Measurements from ENCODE around the gene TAS2R13.

TAS2R13 gene

GRCh38 chr12:10909462-10909861 is at the start of gene TAS2R13:
Gene TAS2R13, minus strand, starts transcription at chr12:10909562. Its CDS starts 264 bp downstream, at chr12:10909298.
- no peak for DNase-seq

GRCh38 chr12:10957741-10958140 is 48.4 kb upstream of the TAS2R13 start:
- no peak for DNase-seq

DNA sequence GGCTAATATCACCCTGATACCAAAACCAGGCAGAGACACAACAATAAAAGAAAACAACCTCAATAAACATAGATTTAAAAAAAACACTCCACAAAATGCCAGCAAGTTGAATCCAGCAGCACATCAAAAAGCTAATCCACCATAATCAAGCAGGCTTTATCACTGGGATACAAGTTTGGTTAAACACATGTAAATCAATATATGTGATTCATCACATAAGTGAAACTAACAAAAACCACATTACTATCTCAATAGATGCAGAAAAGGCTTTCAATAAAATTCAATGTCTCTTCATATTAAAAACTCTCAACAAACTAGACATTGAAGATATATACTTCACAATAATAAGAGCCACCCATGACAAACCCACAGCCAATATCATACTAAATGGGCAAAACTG is 46.7 kb upstream of the TAS2R13 start:
- DNase-seq, result no peak

GRCh38 chr12:10952645-10953044 is 43.3 kb upstream of the TAS2R13 start:
- DNase-seq, result no peak

- DNase-seq, result no peak
Measured at GRCh38 chr12:10943167-10943566, 33.8 kb upstream of the TAS2R13 start.

- no peak for DNase-seq
Measured at GRCh38 chr12:10941916-10942607, 32.7 kb upstream of the TAS2R13 start.

DNA sequence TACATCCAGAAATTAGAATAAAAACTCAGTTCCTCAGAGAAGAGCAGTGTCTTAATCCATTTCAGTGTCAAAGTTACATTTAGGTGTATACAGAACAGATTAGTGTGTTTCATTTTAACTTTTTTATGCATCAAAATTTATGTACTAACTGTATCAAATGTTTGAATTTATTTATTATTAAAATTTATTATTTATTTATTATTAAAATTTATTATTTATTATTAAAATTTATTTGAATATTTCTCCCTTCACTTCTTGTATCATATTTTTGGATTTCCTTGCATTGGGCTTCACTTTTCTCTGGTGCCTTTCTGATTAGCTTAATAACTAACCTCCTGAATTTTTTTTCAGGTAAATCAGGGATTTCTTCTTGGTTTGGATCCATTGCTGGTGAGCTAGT is 32.0 kb upstream of the TAS2R13 start:
- no peak for DNase-seq

GRCh38 chr12:10940389-10940788 is 31.0 kb upstream of the TAS2R13 start:
- no peak for DNase-seq

- DNase-seq, result no peak
Measured at GRCh38 chr12:10939163-10939562, 29.8 kb upstream of the TAS2R13 start, which contains the start of gene TAS2R14. Gene TAS2R14, minus strand, starts transcription at chr12:10939263. Its CDS starts 56 bp downstream, at chr12:10939207.

DNA sequence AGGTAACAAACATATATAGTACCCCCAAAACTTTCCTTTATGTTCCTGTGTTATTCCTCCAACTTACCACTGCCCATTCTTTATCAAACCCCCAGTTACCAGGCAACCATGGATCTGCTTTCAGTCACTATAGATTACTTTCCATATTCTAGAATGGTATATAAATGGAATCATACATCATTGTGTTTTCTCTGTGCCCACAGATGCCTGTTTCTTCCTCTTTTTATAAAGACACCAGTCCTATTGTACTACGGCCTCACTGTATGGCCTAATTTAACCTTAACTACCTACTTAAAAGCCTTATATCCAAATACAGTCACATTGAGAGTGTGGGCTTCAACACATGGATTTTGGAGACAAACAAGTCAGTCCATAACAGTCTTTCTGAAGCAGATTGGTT is 27.1 kb upstream of the TAS2R13 start:
- DNase-seq, result no peak

DNA sequence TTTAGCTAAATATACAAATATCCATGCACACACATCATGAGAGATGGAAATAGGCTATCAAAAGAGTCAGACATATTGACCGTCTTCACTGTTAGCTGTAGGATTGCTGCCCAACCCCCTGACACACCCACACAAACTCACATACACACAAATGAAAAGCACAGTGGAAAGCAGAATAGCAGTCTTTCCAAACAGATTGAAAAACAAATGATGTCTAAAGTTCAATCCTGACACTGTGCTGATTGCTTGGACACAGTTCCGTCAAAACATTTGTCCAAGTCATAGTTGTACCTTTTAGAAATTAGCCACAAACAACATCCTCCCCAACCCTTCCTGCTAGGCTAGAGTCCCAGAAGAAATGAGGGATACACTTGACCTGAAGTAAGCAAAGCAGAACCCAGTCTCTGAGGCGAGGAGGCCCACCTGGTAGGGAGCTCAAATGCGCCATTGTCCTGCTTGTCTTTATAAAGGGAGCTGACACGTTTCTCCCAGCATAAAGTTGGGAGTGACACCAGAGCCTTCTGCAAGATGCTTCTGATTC is 19.5 kb upstream of the TAS2R13 start, which contains the start of gene PRH2:
Gene PRH2 (plus strand): TSS at position 491 of the 541 bp plus-strand sequence. CDS start 38 bp downstream, at position 529.
- DNase-seq, result no peak

GRCh38 chr12:10926269-10926668 is 16.9 kb upstream of the TAS2R13 start:
- no peak for DNase-seq

DNA sequence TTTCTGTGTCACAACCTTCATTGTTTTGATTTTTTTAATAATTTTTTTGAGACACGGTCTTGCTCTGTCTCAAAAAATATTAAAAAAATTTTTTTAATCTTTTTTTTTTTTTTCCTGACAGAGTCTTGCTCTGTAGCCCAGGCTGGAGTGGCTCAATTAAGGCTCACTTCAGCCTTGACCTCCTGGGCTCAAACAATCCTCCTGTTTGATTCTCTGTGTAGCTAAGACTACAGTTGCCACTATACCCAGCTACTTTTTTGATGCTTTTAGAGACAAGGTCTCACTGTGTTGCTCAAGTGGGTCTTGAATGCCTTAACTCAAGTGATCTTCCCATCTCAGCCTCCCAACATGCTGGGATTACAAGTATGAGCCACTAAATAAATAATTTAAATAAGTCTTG is 10.4 kb upstream of the TAS2R13 start:
- DNase-seq, result no peak

GRCh38 chr12:10910380-10910779 is 1.0 kb upstream of the TAS2R13 start:
- no peak for DNase-seq

DNA sequence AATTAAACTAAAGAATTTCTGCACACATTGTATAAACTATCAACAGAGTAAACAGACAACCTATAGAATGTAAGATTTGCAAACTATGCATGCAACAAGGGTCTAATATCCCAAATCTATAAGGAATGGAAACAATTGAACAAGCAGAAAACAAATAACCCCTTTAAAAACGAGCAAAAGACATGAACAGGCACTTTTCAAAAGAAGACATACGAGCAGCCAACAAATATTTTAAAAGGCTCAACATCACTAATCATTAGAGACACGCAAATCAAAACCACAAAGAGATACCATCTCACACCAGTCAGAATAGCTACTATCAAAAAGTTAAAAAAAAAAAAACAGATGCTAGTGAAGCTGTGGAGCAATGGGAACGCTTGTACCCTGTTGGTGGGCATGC is 4.7 kb downstream of the TAS2R13 start:
- DNase-seq, result no peak

DNA sequence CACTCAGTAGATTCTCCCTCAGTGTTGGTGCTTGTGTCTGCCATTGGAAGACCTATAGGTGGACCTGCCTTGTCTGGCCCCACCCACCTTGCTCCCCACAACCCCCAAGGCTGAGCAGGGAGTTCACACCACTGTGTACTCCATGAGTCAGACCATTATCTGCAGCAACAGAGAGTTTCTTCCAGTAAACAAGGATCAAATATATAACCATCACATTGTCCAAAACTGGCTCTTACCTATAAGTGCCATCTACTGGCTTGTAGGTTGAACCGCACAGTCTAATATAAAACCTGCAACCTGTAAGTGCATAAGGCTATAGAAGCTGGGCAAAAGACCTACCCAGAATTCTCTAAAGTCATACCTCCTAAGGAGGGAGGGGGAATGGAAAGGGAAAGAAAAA is 7.9 kb downstream of the TAS2R13 start:
- no peak for DNase-seq

DNA sequence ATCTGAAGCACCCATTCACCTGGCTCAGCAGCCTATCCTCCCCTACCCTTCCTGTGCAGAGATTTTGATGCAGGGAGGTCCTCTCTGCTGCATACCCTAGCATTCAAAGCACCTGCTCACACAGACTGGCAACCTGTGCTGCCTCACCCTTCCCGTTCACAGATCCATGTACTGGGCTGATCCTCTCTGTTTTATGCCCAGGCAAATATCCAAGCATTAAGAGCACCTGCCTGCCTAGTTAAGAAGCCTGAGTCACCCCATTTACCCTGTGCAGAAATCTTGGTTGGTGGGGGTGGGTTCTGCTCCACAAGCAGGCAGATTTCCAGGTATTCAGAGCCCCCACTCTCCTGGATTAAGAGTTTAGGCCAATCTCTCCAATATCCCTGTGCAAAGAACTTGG is 8.4 kb downstream of the TAS2R13 start:
- no peak for DNase-seq

- no peak for DNase-seq
Measured at GRCh38 chr12:10900530-10900929, 8.8 kb downstream of the TAS2R13 start.

- no peak for DNase-seq
Measured at GRCh38 chr12:10896854-10897253, 12.5 kb downstream of the TAS2R13 start.

GRCh38 chr12:10891937-10892336 is 17.4 kb downstream of the TAS2R13 start:
- DNase-seq, result no peak

- DNase-seq, result no peak
Measured at GRCh38 chr12:10889226-10889625, 20.1 kb downstream of the TAS2R13 start.

DNA sequence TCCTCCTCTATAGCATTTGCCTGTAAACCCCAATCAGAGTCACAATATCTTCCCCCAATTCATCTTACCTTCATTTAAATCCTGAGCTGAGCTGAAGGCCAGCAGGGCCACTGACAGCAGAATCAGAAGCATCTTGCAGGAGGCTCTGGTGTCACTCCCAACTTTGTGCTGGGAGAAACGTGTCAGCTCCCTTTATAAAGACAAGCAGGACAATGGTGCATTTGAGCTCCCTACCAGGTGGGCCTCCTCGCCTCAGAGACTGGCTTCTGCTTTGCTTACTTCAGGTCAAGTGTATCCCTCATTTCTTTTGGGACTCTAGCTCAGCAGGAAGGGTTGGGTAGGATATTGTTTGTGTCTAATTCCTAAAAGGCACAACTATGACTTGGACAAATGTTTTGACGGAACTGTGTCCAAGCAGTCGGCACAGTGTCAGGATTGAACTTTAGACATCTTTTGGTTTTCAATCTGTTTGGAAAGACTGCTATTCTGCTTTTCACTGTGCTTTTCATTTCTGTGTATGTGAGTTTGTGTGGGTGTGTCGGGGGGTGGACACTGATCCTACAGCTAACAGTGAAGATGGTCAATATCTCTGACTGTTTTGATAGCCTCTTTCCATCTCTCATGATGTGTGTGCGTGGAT is 25.2 kb downstream of the TAS2R13 start, which contains the start of gene PRH1:
Gene PRH1 (minus strand): TSS at position 170 of the 640 bp plus-strand sequence. CDS start 38 bp downstream, at position 132.
- no peak for DNase-seq

GRCh38 chr12:10873378-10873777 is 36.0 kb downstream of the TAS2R13 start:
- DNase-seq, result no peak

DNA sequence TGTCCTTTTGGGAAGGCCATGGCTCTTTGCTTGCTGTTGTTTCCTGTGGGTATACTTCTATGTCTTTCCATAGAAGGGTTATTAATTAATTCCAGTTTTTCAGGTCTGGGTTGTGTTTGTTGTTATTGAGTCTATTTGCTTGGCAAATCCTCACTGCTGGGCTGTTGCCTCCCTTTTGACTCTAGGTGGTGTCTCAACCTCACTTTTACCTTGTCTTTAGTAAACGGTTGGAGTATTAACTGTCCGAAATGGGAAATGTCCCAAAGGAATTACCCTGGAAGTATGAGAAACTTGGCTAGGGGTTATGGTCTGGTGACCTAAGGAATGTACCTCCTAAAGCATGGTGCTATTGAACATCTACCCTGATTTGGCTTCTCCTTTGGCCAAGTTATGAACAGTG is 42.0 kb downstream of the TAS2R13 start:
- no peak for DNase-seq

Measured in NCI-H2081 treated with DMSO at 0.1 percent for 48 hours (cell line).